MM.1S (cell line): ENCODE results near the gene TANC1.

Experiments
- DNase-seq: peaks from one replicate; pipeline ENCODE4 v3.0.0-alpha.2; 2015
- H2AFZ ChIP-seq: fragments of 300-600 bp; sonication (generic); 2 replicates; pipeline ENCODE4 v1.6.0; 2016; ENCODE audit warnings: antibody characterized with exemption, low read length
- H3F3A ChIP-seq: fragments of 300-600 bp; sonication (generic); 2 replicates; pipeline ENCODE4 v1.6.1; 2016; ENCODE audit warnings: mild to moderate bottlenecking, antibody characterized with exemption, low read length, moderate library complexity, mixed read lengths; ENCODE audit not compliant: insufficient read depth
- H3K27ac ChIP-seq: fragments of 300-600 bp; sonication (generic); 2 replicates; pipeline ENCODE4 v1.5.1; 2016; ENCODE audit warnings: mild to moderate bottlenecking, low read length
- H3K27me3 ChIP-seq: fragments of 300-600 bp; sonication (generic); replicated peaks from 2 replicates; pipeline ENCODE4 v1.6.0; 2016; ENCODE audit warnings: low read length; ENCODE audit not compliant: insufficient read depth
- H3K36me3 ChIP-seq: fragments of 300-600 bp; sonication (generic); replicated peaks from 2 replicates; pipeline ENCODE4 v1.6.1; 2016; ENCODE audit warnings: mild to moderate bottlenecking, low read length, mixed read lengths; ENCODE audit not compliant: insufficient read depth
- H3K4me1 ChIP-seq: fragments of 300-600 bp; sonication (generic); 2 replicates; pipeline ENCODE4 v1.6.1; 2016; ENCODE audit warnings: low read length, mixed read lengths
- H3K4me2 ChIP-seq: fragments of 300-600 bp; sonication (generic); 2 replicates; pipeline ENCODE4 v1.6.0; 2016; ENCODE audit warnings: low read depth, low read length
- H3K4me3 ChIP-seq: fragments of 300-600 bp; sonication (generic); 2 replicates; pipeline ENCODE4 v1.5.1; 2016; ENCODE audit warnings: low read length, mixed read lengths
- H3K79me2 ChIP-seq: fragments of 300-600 bp; sonication (generic); 2 replicates; pipeline ENCODE4 v1.6.1; 2016; ENCODE audit warnings: mixed run types, low read length, mixed read lengths
- H3K9ac ChIP-seq: fragments of 300-600 bp; sonication (generic); 2 replicates; pipeline ENCODE4 v1.6.1; 2016; ENCODE audit warnings: low read length, mixed read lengths
- H3K9me2 ChIP-seq: fragments of 300-600 bp; sonication (generic); replicated peaks from 2 replicates; pipeline ENCODE4 v1.6.1; 2016; ENCODE audit warnings: mild to moderate bottlenecking, low read length, mixed read lengths; ENCODE audit not compliant: insufficient read depth
- H3K9me3 ChIP-seq: fragments of 300-600 bp; sonication (generic); replicated peaks from 2 replicates; pipeline ENCODE4 v1.6.1; 2016; ENCODE audit warnings: mild to moderate bottlenecking, low read length, mixed read lengths; ENCODE audit not compliant: insufficient read depth
- H4K20me1 ChIP-seq: fragments of 300-600 bp; sonication (generic); 2 replicates; pipeline ENCODE4 v1.6.1; 2016; ENCODE audit warnings: mild to moderate bottlenecking, low read length, moderate library complexity, mixed read lengths; ENCODE audit not compliant: insufficient read depth
- CTCF ChIP-seq: fragments of 300-600 bp; sonication (generic); IDR thresholded peaks from 2 replicates; pipeline ENCODE4 v1.5.1; 2016; ENCODE audit warnings: antibody characterized with exemption, low read length, mixed read lengths
- EZH2 ChIP-seq: fragments of 300-600 bp; sonication (generic); optimal IDR thresholded peaks from 2 replicates; pipeline ENCODE3; 2017; ENCODE audit warnings: low read depth, mild to moderate bottlenecking, antibody characterized with exemption, low read length, mixed read lengths
- EZH2phosphoT487 ChIP-seq: fragments of 300-600 bp; sonication (generic); IDR thresholded peaks from 2 replicates; pipeline ENCODE4 v1.6.1; 2018; ENCODE audit warnings: antibody characterized with exemption, low read length

Gene TANC1

GRCh38 chr2:159147690-159148089, 179.2 kb downstream of the TANC1 start:
- TF ChIP-seq EZH2 (no peak), CTCF (no peak), EZH2phosphoT487 (no peak)
- no peak for DNase-seq
- Histone ChIP-seq H3K4me1 (no peaks in the 10 kb centered on the region), H3K9me2 (no peaks in the 10 kb centered on the region), H3K9ac (no peak overlapping the region), H3K36me3 (no peaks in the 10 kb centered on the region), H3K9me3 (no peaks in the 10 kb centered on the region), H2AFZ (no peak overlapping the region), H3F3A (no peaks in the 10 kb centered on the region), H3K79me2 (no peaks in the 10 kb centered on the region), H3K4me2 (no peak overlapping the region), H3K27me3 (no peaks in the 10 kb centered on the region), H3K4me3 (no peak overlapping the region), H4K20me1 (no peaks in the 10 kb centered on the region), H3K27ac (no peak overlapping the region)

GRCh38 chr2:159148901-159149300, 180.5 kb downstream of the TANC1 start:
- DNase-seq = no peak
- Histone ChIP-seq H3K79me2 (no peaks in the 10 kb centered on the region), H3K27ac (no peak overlapping the region), H2AFZ (no peak overlapping the region), H3K4me3 (no peak overlapping the region), H3K9me2 (no peaks in the 10 kb centered on the region), H3F3A (no peaks in the 10 kb centered on the region), H3K36me3 (no peaks in the 10 kb centered on the region), H4K20me1 (no peaks in the 10 kb centered on the region), H3K4me2 (no peak overlapping the region), H3K9ac (no peak overlapping the region), H3K4me1 (no peaks in the 10 kb centered on the region), H3K9me3 (no peaks in the 10 kb centered on the region), H3K27me3 (no peaks in the 10 kb centered on the region)
- TF ChIP-seq EZH2phosphoT487 = no peak
- no peak for TF ChIP-seq EZH2
- TF ChIP-seq CTCF = no peak

- H3F3A ChIP-seq = no peaks in the 10 kb centered on the region
- H3K9ac ChIP-seq = no peak overlapping the region
- H3K4me3 ChIP-seq = no peak overlapping the region
- no peak overlapping the region for H3K4me2 ChIP-seq
- TF ChIP-seq EZH2phosphoT487 = no peak
- TF ChIP-seq CTCF = no peak
- no peak for TF ChIP-seq EZH2
- DNase-seq = no peak
- no peaks in the 10 kb centered on the region for H3K9me3 ChIP-seq
- no peaks in the 10 kb centered on the region for H3K36me3 ChIP-seq
- H4K20me1 ChIP-seq = no peaks in the 10 kb centered on the region
- no peak overlapping the region for H2AFZ ChIP-seq
- no peaks in the 10 kb centered on the region for H3K27me3 ChIP-seq
- no peak overlapping the region for H3K27ac ChIP-seq
- H3K9me2 ChIP-seq = no peaks in the 10 kb centered on the region
- no peaks in the 10 kb centered on the region for H3K79me2 ChIP-seq
- H3K4me1 ChIP-seq = no peaks in the 10 kb centered on the region
Measured at GRCh38 chr2:159149747-159150146, 181.3 kb downstream of the TANC1 start.
